22Rv1 (cell line): ENCODE measurements around the gene RGS7.

Experiments
- CTCF ChIP-seq: fragments of 450-650 bp; IDR thresholded peaks from 2 replicates; pipeline ENCODE4 v1.5.1; 2017; ENCODE audit warnings: mild to moderate bottlenecking
- ZFX ChIP-seq: fragments of 450-650 bp; IDR thresholded peaks from 2 replicates; pipeline ENCODE4 v1.6.1; 2017; ENCODE audit warnings: antibody characterized with exemption, borderline replicate concordance

- TF ChIP-seq CTCF (no peak), ZFX (no peak)
Observed at GRCh38 chr1:240797050-240797449, 560.0 kb downstream of the RGS7 start.
